Natural killer cell treated with Interleukin-12 subunit alpha and Interleukin-12 subunit beta and Interleukin-15 and Interleukin-18, amount 100 ng/mL, for 72 hours (primary cell): ENCODE measurements around the gene HOXB4. TPM values are rescaled to one million over a fixed set of nuclear protein-coding genes. Genes with fewer than 3 reads are reported as not detected.
A peak's percentile ranks its signal among the peaks of the same experiment; 100 is the strongest.

ENCODE experiments used
- ATAC-seq, 2 donors: fragments of 150-1000 bp; cut with Tn5 transposase in 1 of 2; sonication (Bioruptor Pico), chemical (Tn5 transposase) in 1 of 2; 2 replicates each; pipeline ENCODE4 v1.10.0; 2021
- DNase-seq: peaks from one replicate; pipeline ENCODE4 v3.0.0; 2022; ENCODE audit warnings: low spot score
- H3K27ac Mint-ChIP-seq, 2 donors: 1 replicate in 1 of 2; 2 replicates in 1 of 2; pipeline ENCODE4 v1.8.0; 2022; ENCODE audit warnings: mixed read lengths in 2 of 2, mild to moderate bottlenecking in 1 of 2, moderate library complexity in 1 of 2
- H3K27me3 Mint-ChIP-seq, 2 donors: 1 replicate in 1 of 2; 2 replicates in 1 of 2; pipeline ENCODE4 v1.8.0; 2022; ENCODE audit warnings: mixed read lengths in 2 of 2
- H3K36me3 Mint-ChIP-seq: one replicate; pipeline ENCODE4 v1.8.0; 2022; ENCODE audit warnings: mixed read lengths
- H3K4me1 Mint-ChIP-seq, 2 donors: 1 replicate in 1 of 2; 2 replicates in 1 of 2; pipeline ENCODE4 v1.8.0; 2022; ENCODE audit warnings: low read depth in 2 of 2, mixed read lengths in 2 of 2, mild to moderate bottlenecking in 1 of 2
- H3K4me3 Mint-ChIP-seq: one replicate; pipeline ENCODE4 v1.8.0; 2022; ENCODE audit warnings: mixed read lengths
- H3K9me3 Mint-ChIP-seq: 2 replicates; pipeline ENCODE4 v1.8.0; 2022; ENCODE audit warnings: mixed read lengths
- total RNA-seq, 2 donors: library from RNA; stranded (reverse); gene quantifications; one replicate each; pipeline ENCODE4 v1.2.3, GENCODE V29; 2022

HOXB4 gene
- total RNA-seq, result 1 to 10 TPM; 6.9 to 8.2 TPM

- peaks cover 12 to 17% of the 10 kb centered on the region in 2 donors for H3K27me3 Mint-ChIP-seq
- DNase-seq, result peak; percentile 87
- H3K36me3 Mint-ChIP-seq, result no peaks in the 10 kb centered on the region
- peak within 1 kb of the TSS; percentile 84 to 94 for H3K27ac Mint-ChIP-seq
- peak within 1 kb of the TSS; percentile 93 for H3K4me3 Mint-ChIP-seq
- ATAC-seq, result peak; percentile 85 to 89
- no peaks in the 10 kb centered on the region for H3K9me3 Mint-ChIP-seq
- peaks cover 37 to 40% of the 10 kb centered on the region in 2 donors for H3K4me1 Mint-ChIP-seq
Measured at GRCh38 chr17:48577946-48578615, at the start of gene HOXB4. HOXB4 (minus strand) TSS chr17:48578350; CDS start chr17:48578319, 31 bp downstream.

- ATAC-seq, result no peak
- H3K9me3 Mint-ChIP-seq, result no peaks in the 10 kb centered on the region
- no peaks in the 10 kb centered on the region for H3K36me3 Mint-ChIP-seq
- H3K4me1 Mint-ChIP-seq, result peaks cover 15 to 20% of the 10 kb centered on the region in 2 donors
- H3K4me3 Mint-ChIP-seq, result peak overlapping the region; percentile 94
- peak overlapping the region in 1 of 2 donors; percentile 78 for H3K27ac Mint-ChIP-seq
- H3K27me3 Mint-ChIP-seq, result peaks cover 63 to 78% of the 10 kb centered on the region in 2 donors
- no peak for DNase-seq
Measured at GRCh38 chr17:48627118-48627597, 49.0 kb upstream of the HOXB4 start.

GRCh38 chr17:48626245-48627117, 48.3 kb upstream of the HOXB4 start, which contains the start of gene HOXB9:
HOXB9 (minus strand) TSS chr17:48626358; CDS start chr17:48626269, 89 bp downstream.
- ATAC-seq (peak; percentile 83 to 84), DNase-seq (peak; percentile 76)
- H3K9me3 Mint-ChIP-seq, result no peaks in the 10 kb centered on the region
- peaks cover 15 to 20% of the 10 kb centered on the region in 2 donors for H3K4me1 Mint-ChIP-seq
- peak within 1 kb of the TSS in 1 of 2 donors; percentile 78 for H3K27ac Mint-ChIP-seq
- no peaks in the 10 kb centered on the region for H3K36me3 Mint-ChIP-seq
- peak within 1 kb of the TSS; percentile 94 for H3K4me3 Mint-ChIP-seq
- H3K27me3 Mint-ChIP-seq, result peaks cover 65 to 85% of the 10 kb centered on the region in 2 donors

- no peak for DNase-seq
- peaks cover 67 to 88% of the 10 kb centered on the region in 2 donors for H3K27me3 Mint-ChIP-seq
- no peaks in the 10 kb centered on the region for H3K36me3 Mint-ChIP-seq
- H3K4me1 Mint-ChIP-seq, result peaks cover 15 to 20% of the 10 kb centered on the region in 2 donors
- H3K4me3 Mint-ChIP-seq, result peak overlapping the region; percentile 94
- H3K27ac Mint-ChIP-seq, result peak overlapping the region in 1 of 2 donors; percentile 78
- no peaks in the 10 kb centered on the region for H3K9me3 Mint-ChIP-seq
- ATAC-seq, result peak; percentile 70 to 72
Measured at GRCh38 chr17:48625495-48626244, 47.5 kb upstream of the HOXB4 start.

- DNase-seq, result no peak
- Mint-ChIP-seq H3K4me3 (peak overlapping the region; percentile 94), H3K9me3 (no peaks in the 10 kb centered on the region), H3K27me3 (peaks cover 64 to 84% of the 10 kb centered on the region in 2 donors), H3K36me3 (no peaks in the 10 kb centered on the region), H3K27ac (no peak overlapping the region), H3K4me1 (peaks cover 15 to 20% of the 10 kb centered on the region in 2 donors)
- ATAC-seq, result peak in 1 of 2 donors; percentile 25
Measured at GRCh38 chr17:48624544-48625494, 46.7 kb upstream of the HOXB4 start.

- Mint-ChIP-seq H3K4me1 (peaks cover 15 to 26% of the 10 kb centered on the region in 2 donors), H3K4me3 (peak overlapping the region; percentile 34), H3K27ac (no peak overlapping the region), H3K27me3 (peaks cover 62 to 84% of the 10 kb centered on the region in 2 donors), H3K9me3 (no peaks in the 10 kb centered on the region), H3K36me3 (no peaks in the 10 kb centered on the region)
- ATAC-seq, result no peak
- no peak for DNase-seq
Measured at GRCh38 chr17:48624118-48624517, 46.0 kb upstream of the HOXB4 start.

GRCh38 chr17:48623583-48623982, 45.4 kb upstream of the HOXB4 start:
- no peak overlapping the region for H3K4me3 Mint-ChIP-seq
- DNase-seq (no peak), ATAC-seq (no peak)
- H3K4me1 Mint-ChIP-seq, result peaks cover 16 to 28% of the 10 kb centered on the region in 2 donors
- no peak overlapping the region for H3K27ac Mint-ChIP-seq
- peaks cover 58 to 84% of the 10 kb centered on the region in 2 donors for H3K27me3 Mint-ChIP-seq
- no peaks in the 10 kb centered on the region for H3K36me3 Mint-ChIP-seq
- H3K9me3 Mint-ChIP-seq, result no peaks in the 10 kb centered on the region

- DNase-seq (no peak), ATAC-seq (no peak)
- no peak overlapping the region for H3K27ac Mint-ChIP-seq
- H3K36me3 Mint-ChIP-seq, result no peaks in the 10 kb centered on the region
- no peaks in the 10 kb centered on the region for H3K9me3 Mint-ChIP-seq
- H3K4me3 Mint-ChIP-seq, result no peak overlapping the region
- peaks cover 59 to 84% of the 10 kb centered on the region in 2 donors for H3K27me3 Mint-ChIP-seq
- H3K4me1 Mint-ChIP-seq, result peaks cover 21 to 29% of the 10 kb centered on the region in 2 donors
Measured at GRCh38 chr17:48622857-48623256, 44.7 kb upstream of the HOXB4 start.

GRCh38 chr17:48621410-48622392, 43.6 kb upstream of the HOXB4 start:
- no peak overlapping the region for H3K4me3 Mint-ChIP-seq

GRCh38 chr17:48620461-48621139, 42.5 kb upstream of the HOXB4 start:
- no peak for ATAC-seq
- no peaks in the 10 kb centered on the region for H3K9me3 Mint-ChIP-seq
- DNase-seq, result no peak
- H3K4me1 Mint-ChIP-seq, result peaks cover 21 to 24% of the 10 kb centered on the region in 2 donors
- H3K27ac Mint-ChIP-seq, result no peak overlapping the region
- H3K4me3 Mint-ChIP-seq, result peak overlapping the region; percentile 47
- no peaks in the 10 kb centered on the region for H3K36me3 Mint-ChIP-seq
- peaks cover 63 to 87% of the 10 kb centered on the region in 2 donors for H3K27me3 Mint-ChIP-seq

More at GRCh38 chr17:48621410-48622392, 43.6 kb upstream of the HOXB4 start:
- H3K9me3 Mint-ChIP-seq, result no peaks in the 10 kb centered on the region
- peaks cover 27 to 32% of the 10 kb centered on the region in 2 donors for H3K4me1 Mint-ChIP-seq
- H3K27ac Mint-ChIP-seq, result no peak overlapping the region
- no peaks in the 10 kb centered on the region for H3K36me3 Mint-ChIP-seq
- DNase-seq, result no peak
- ATAC-seq, result no peak
- H3K27me3 Mint-ChIP-seq, result peaks cover 62 to 89% of the 10 kb centered on the region in 2 donors

GRCh38 chr17:48619826-48620449, 41.8 kb upstream of the HOXB4 start:
- Mint-ChIP-seq H3K27ac (no peak overlapping the region), H3K36me3 (no peaks in the 10 kb centered on the region), H3K4me1 (peaks cover 20 to 25% of the 10 kb centered on the region in 2 donors), H3K4me3 (peak overlapping the region; percentile 55), H3K9me3 (no peaks in the 10 kb centered on the region), H3K27me3 (peaks cover 67 to 90% of the 10 kb centered on the region in 2 donors)
- no peak for DNase-seq
- no peak for ATAC-seq
